GM18520 (cell line): ENCODE measurements around the gene FXYD7.
"Not testable (repeated sequence)": the region's sequence is repeated elsewhere in the genome, so short reads cannot be mapped to it uniquely, and the experiment has no call there.

Experiments
- ATAC-seq: cut with Tn5 transposase; IDR thresholded peaks from one replicate; pipeline ENCODE4 v1.9.1; 2021; ENCODE audit not compliant: unreplicated experiment

Gene FXYD7

GRCh38 chr19:35142606-35143230, 337 bp upstream of the FXYD7 start:
- no peak for ATAC-seq

- ATAC-seq: no peak
Measured at GRCh38 chr19:35143818-35144217, 763 bp downstream of the FXYD7 start.

GRCh38 chr19:35144259-35144599, 1.2 kb downstream of the FXYD7 start:
- no peak for ATAC-seq

GRCh38 chr19:35144600-35145436, 1.8 kb downstream of the FXYD7 start:
- ATAC-seq: no peak

GRCh38 chr19:35146746-35147459, 3.8 kb downstream of the FXYD7 start:
- ATAC-seq: no peak

- ATAC-seq: no peak
Measured at GRCh38 chr19:35149463-35149862, 6.4 kb downstream of the FXYD7 start.

GRCh38 chr19:35150445-35150844, 7.4 kb downstream of the FXYD7 start:
- ATAC-seq: no peak

- no peak for ATAC-seq
Measured at GRCh38 chr19:35151273-35152065, 8.4 kb downstream of the FXYD7 start.

- not testable (repeated sequence) for ATAC-seq
Measured at GRCh38 chr19:35153129-35153522, 10.1 kb downstream of the FXYD7 start.

- ATAC-seq: no peak
Measured at GRCh38 chr19:35153701-35154524, 10.9 kb downstream of the FXYD7 start.

- no peak for ATAC-seq
Measured at GRCh38 chr19:35154525-35155406, 11.7 kb downstream of the FXYD7 start, which contains the start of gene FXYD5. Gene FXYD5 (plus strand): TSS chr19:35154735. CDS start chr19:35155551, 816 bp downstream.

GRCh38 chr19:35155441-35155840, 12.4 kb downstream of the FXYD7 start:
- no peak for ATAC-seq

- no peak for ATAC-seq
Measured at GRCh38 chr19:35155981-35156672, 13.1 kb downstream of the FXYD7 start.

GRCh38 chr19:35156673-35157014, 13.6 kb downstream of the FXYD7 start:
- no peak for ATAC-seq

GRCh38 chr19:35157431-35157830, 14.4 kb downstream of the FXYD7 start:
- ATAC-seq: no peak

GRCh38 chr19:35159606-35160005, 16.6 kb downstream of the FXYD7 start:
- ATAC-seq: no peak

GRCh38 chr19:35160629-35161433, 17.8 kb downstream of the FXYD7 start:
- no peak for ATAC-seq

GRCh38 chr19:35161434-35161743, 18.3 kb downstream of the FXYD7 start:
- no peak for ATAC-seq
